HG03520 (cell line): ENCODE results near the gene FOXL3.
"Not testable (repeated sequence)": the region's sequence is repeated elsewhere in the genome, so short reads cannot be mapped to it uniquely, and the experiment has no call there.

Source experiments
- ATAC-seq: cut with Tn5 transposase; IDR thresholded peaks from one replicate; pipeline ENCODE4 v1.9.1; 2021; ENCODE audit warnings: mild to moderate bottlenecking, moderate library complexity; ENCODE audit not compliant: unreplicated experiment

Gene FOXL3

GRCh38 chr7:254337-255037 is 35.5 kb upstream of the FOXL3 start:
- no peak for ATAC-seq

GRCh38 chr7:255038-255435 is 34.9 kb upstream of the FOXL3 start:
- no peak for ATAC-seq

GRCh38 chr7:255721-256361 is 34.1 kb upstream of the FOXL3 start:
- no peak for ATAC-seq

GRCh38 chr7:256461-256940 is 33.5 kb upstream of the FOXL3 start:
- ATAC-seq: no peak

GRCh38 chr7:256981-257646 is 32.9 kb upstream of the FOXL3 start:
- ATAC-seq: no peak

GRCh38 chr7:257647-257992 is 32.4 kb upstream of the FOXL3 start:
- ATAC-seq: no peak

- ATAC-seq: no peak
Observed at GRCh38 chr7:258476-259190, 31.3 kb upstream of the FOXL3 start.

GRCh38 chr7:259191-259505 is 30.8 kb upstream of the FOXL3 start:
- ATAC-seq: no peak

GRCh38 chr7:259751-260405 is 30.1 kb upstream of the FOXL3 start:
- no peak for ATAC-seq

- ATAC-seq: no peak
Observed at GRCh38 chr7:260441-261281, 29.3 kb upstream of the FOXL3 start.

- ATAC-seq: no peak
Observed at GRCh38 chr7:261341-262250, 28.4 kb upstream of the FOXL3 start.

- ATAC-seq: no peak
Observed at GRCh38 chr7:262251-262572, 27.8 kb upstream of the FOXL3 start.

GRCh38 chr7:262631-263311 is 27.2 kb upstream of the FOXL3 start:
- ATAC-seq: not testable (repeated sequence)

- ATAC-seq: not testable (repeated sequence)
Observed at GRCh38 chr7:263483-264351, 26.3 kb upstream of the FOXL3 start.

- ATAC-seq: no peak
Observed at GRCh38 chr7:264541-265191, 25.3 kb upstream of the FOXL3 start.

- no peak for ATAC-seq
Observed at GRCh38 chr7:265192-265997, 24.6 kb upstream of the FOXL3 start.
